ENCODE measurements around the gene EIF4E3. TPM values are rescaled to one million over a fixed set of nuclear protein-coding genes. Genes with fewer than 3 reads are reported as not detected.

EIF4E3 gene
- total and polyA plus RNA-seq, 4 donors: 10.2 to 29.3 (median 21.9) TPM

Other genes with a start within 250 kb of the EIF4E3 start
- 100 to 1,000 TPM; 187 to 263 TPM for gene FOXP1, start 141.7 kb downstream of the EIF4E3 start, total RNA-seq
- 10 to 100 TPM; 15.2 to 33.1 TPM for gene FOXP1, start 141.7 kb downstream of the EIF4E3 start, polyA plus RNA-seq
- gene GPR27, start 28.5 kb upstream of the EIF4E3 start, total RNA-seq: 1 to 10 TPM; 1.6 to 2.1 TPM
- under 1 TPM in 1 of 2 donors, not detected in 1; 0.67 TPM for gene GPR27, start 28.5 kb upstream of the EIF4E3 start, polyA plus RNA-seq
- gene PROK2, start 59.7 kb upstream of the EIF4E3 start, total RNA-seq: 1 to 10 TPM; 1.8 to 3.8 TPM
- gene PROK2, start 59.7 kb upstream of the EIF4E3 start, polyA plus RNA-seq: under 1 TPM; 0.64 to 0.88 TPM

Measured in aorta (tissue), 4 donors.